Right lobe of liver (tissue), 4 donors: ENCODE measurements around the gene NLRP6.

Source experiments
- POLR2A ChIP-seq: fragments of 450-650 bp; IDR thresholded peaks from one replicate; pipeline ENCODE4 v1.6.1; 2017; ENCODE audit warnings: antibody characterized with exemption, mild to moderate bottlenecking
- TF ChIP-seq, protein P1 (sequence below), 4 donors: fragments of 200-600 bp in 3 of 4; fragments of 450-650 bp in 1 of 4; IDR thresholded peaks; one replicate each; pipeline versions ENCODE4 v1.5.1 to v1.8.0; 2016 to 2022; ENCODE audit warnings: antibody characterized with exemption in 4 of 4, mild to moderate bottlenecking in 2 of 4
- donor health status: DM: no; HTN: no; CAD: no.
- donor health status: DM: no; HTN: no; CAD: no.
- donor health status: DM: no; HTN: yes; CAD: no.

DNA sequence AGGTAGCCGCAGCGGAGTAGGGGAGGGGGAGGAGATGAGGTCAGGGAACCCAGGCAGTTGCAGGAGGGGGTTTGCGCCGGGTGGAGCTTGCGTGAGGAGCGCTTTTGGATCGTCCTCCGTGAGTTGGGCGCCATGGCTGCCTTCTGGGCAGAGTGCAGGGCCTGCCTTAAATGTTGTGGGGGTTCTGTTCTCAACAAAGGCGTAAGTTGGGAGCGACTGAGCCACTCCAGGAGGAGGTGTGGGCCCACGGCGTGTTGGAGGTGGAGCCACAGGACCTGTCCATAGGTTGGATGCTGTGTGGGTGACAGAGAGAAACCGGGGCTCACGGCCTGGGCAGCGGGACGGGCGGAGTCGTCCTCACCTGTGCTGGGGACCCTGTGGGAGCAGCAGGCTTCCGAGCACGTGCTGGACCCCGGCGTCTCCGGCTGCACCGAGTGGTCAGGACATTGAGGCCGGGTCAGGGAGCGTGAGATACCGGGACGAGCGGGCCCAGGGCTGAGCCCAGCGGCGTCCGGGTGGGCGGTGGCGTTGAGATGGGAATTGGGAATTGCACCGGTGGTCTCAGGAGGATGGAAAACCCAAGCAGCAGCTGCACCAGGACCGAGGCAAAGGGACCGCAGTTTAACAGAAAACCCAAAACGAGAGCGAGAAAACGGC, 9.7 kb downstream of the NLRP6 start:
- TF ChIP-seq, protein P1, sequence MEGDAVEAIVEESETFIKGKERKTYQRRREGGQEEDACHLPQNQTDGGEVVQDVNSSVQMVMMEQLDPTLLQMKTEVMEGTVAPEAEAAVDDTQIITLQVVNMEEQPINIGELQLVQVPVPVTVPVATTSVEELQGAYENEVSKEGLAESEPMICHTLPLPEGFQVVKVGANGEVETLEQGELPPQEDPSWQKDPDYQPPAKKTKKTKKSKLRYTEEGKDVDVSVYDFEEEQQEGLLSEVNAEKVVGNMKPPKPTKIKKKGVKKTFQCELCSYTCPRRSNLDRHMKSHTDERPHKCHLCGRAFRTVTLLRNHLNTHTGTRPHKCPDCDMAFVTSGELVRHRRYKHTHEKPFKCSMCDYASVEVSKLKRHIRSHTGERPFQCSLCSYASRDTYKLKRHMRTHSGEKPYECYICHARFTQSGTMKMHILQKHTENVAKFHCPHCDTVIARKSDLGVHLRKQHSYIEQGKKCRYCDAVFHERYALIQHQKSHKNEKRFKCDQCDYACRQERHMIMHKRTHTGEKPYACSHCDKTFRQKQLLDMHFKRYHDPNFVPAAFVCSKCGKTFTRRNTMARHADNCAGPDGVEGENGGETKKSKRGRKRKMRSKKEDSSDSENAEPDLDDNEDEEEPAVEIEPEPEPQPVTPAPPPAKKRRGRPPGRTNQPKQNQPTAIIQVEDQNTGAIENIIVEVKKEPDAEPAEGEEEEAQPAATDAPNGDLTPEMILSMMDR (IDR thresholded peaks at IDR 0.05) = no peak
- TF ChIP-seq POLR2A = no peak
